ENCODE data around the gene RNASE13.
A peak's percentile ranks its signal among the peaks of the same experiment; 100 is the strongest.

The RNASE13 gene

DNA sequence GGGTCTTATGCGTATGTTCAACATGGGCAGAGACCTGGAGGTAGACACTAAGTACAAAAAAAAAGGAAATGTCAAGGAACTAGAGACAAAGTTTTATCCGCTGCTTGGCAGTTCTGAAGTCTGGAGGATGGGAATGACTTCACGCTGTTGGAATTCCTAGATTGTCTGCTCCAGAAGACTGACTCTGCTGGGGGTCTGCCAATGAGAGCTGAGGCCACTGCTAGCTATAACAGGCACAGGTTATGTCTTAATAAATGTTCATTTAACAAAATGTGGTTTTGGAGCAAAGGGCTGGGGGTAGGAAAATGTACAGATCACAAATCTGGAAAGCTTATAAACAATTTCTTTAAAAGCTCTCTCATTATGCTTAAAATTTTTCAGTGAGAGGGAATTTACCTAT, 28.9 kb upstream of the RNASE13 start:
- no peak for DNase-seq

DNA sequence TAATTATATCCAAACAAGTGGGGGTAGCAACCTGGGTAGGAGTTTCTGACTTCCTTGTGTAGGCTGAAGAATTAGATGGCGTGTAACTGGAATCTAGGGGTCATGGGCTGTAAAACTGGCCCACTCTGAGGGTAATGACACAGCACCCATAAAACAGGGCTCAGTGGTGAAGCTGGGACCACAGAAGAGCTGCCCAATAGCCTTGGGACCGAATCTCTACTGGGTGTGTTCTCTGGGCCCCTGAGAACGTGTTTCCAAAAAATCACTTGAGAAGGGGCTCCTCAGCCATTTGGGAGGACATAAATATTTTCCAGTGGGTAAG, 26.7 kb upstream of the RNASE13 start:
- no peak for DNase-seq

- DNase-seq = no peak
Measured at GRCh38 chr14:21060614-21061346, 26.2 kb upstream of the RNASE13 start.

DNA sequence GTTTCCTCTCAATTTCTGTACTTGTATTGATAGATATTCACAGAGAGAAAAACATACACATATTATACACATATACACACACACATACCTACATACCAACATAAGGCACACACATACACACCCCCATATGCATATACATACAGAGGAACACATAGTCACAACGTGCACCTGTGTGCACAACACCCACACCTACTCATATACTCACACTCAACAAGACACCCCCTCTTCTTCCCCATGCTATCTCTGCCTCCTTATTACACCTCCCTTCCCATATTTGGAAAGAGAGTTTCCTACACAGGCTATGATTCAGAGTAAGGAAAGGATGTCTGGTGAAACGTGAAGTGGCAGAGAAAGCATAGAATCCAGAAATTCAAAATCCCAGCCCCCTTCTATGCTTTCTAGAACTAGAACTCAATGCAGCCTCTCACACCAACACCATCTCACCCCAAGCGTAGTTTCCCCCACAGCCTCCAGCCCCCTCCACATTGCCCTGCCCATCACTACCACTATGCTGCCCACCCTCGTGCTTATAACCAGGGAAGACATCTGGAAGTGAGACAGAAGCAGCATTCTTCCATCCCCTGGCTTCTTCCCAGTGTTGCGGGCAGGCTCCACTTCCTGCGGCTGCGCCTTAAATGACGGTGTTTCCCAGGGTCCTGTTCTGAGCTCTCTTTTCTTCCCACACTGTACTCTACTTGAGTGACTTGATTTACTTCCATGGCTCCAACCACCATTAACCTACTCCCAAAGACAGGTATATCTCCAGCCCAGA, 25.4 kb upstream of the RNASE13 start:
- no peak for DNase-seq

DNA sequence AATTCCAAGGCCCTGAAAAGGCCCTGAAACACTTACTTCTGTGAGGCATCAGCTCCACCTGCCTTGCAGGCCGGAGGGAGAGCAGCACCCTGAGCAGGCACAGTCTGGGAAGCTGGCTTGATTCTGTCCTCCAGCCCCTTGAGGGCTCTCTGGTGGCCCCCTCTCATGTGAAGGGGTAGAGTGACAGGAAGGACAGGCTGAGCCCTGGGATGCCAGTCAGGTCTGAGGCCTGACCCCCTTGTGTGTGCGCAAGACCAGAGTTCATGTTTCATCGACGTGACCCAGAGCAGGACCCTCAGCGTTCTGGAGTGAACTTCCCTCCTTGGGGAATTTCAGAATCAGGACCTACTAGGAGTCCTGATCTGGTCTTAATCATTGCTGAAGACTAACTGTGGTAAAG, 24.3 kb upstream of the RNASE13 start:
- DNase-seq = no peak

DNA sequence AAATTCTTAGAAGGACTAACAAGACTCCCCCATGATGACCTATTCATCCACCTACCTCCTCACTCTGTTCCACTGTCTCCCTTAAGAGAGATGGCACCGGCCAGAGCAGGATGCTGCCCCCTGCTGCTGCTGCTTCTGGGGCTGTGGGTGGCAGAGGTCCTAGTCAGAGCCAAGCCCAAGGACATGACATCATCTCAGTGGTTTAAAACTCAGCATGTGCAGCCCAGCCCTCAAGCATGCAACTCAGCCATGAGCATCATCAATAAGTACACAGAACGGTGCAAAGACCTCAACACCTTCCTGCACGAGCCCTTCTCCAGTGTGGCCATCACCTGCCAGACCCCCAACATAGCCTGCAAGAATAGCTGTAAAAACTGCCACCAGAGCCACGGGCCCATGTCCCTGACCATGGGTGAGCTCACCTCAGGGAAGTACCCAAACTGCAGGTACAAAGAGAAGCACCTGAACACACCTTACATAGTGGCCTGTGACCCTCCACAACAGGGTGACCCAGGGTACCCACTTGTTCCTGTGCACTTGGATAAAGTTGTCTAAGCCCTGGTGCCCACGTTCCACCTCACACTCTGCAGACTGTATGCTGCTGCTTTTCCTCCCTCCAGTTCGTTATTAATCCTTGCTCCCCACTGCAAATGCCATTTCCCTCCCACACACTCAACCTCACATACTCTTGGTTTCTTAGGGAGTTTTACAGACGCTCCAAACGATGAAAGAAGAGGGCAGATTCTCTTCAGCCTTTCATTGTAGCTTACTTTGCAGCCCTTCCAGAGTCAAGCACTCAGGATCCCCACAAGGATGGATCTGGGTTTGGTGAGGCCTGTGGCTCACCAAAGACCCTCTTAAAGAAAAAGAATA, 23.4 kb upstream of the RNASE13 start, which contains the start of gene RNASE8:
TSS of gene RNASE8 (plus strand) at position 20 of the 873 bp plus-strand sequence. CDS start at position 91, 71 bp downstream.
- no peak for DNase-seq

- no peak for DNase-seq
Measured at GRCh38 chr14:21056520-21057163, 22.0 kb upstream of the RNASE13 start.

- no peak for DNase-seq
Measured at GRCh38 chr14:21055432-21056117, 21.0 kb upstream of the RNASE13 start.

- DNase-seq = no peak
Measured at GRCh38 chr14:21054768-21055145, 20.1 kb upstream of the RNASE13 start.

DNA sequence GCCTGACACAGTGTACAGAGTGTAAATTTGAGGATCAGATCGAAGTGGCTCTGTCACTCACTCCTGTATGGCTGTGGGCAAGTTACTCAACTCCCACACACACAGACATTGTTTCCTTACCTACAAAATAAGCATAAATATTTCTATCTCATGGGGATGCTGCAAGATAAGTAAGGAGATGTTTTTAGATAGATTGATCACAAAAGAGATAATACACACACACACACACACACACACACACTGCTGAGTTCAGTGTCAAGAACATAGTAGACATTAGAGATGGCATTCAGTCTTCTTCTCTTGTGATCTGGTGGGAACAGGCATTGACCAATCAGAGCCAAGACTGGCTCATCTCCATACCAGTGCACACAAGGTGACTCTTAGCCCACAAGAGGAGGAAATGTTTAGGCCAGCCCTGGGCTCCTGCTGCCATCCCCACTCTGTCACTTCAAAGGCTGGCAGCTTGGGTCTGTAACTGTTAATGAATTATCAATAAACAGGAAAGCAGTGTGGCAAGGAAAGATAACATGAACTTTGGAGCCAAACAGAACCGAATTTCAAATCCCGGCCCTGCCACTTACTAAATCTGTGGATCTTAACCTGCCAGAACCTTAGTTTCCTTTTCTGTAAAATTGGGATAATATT, 19.6 kb upstream of the RNASE13 start:
- no peak for DNase-seq

DNA sequence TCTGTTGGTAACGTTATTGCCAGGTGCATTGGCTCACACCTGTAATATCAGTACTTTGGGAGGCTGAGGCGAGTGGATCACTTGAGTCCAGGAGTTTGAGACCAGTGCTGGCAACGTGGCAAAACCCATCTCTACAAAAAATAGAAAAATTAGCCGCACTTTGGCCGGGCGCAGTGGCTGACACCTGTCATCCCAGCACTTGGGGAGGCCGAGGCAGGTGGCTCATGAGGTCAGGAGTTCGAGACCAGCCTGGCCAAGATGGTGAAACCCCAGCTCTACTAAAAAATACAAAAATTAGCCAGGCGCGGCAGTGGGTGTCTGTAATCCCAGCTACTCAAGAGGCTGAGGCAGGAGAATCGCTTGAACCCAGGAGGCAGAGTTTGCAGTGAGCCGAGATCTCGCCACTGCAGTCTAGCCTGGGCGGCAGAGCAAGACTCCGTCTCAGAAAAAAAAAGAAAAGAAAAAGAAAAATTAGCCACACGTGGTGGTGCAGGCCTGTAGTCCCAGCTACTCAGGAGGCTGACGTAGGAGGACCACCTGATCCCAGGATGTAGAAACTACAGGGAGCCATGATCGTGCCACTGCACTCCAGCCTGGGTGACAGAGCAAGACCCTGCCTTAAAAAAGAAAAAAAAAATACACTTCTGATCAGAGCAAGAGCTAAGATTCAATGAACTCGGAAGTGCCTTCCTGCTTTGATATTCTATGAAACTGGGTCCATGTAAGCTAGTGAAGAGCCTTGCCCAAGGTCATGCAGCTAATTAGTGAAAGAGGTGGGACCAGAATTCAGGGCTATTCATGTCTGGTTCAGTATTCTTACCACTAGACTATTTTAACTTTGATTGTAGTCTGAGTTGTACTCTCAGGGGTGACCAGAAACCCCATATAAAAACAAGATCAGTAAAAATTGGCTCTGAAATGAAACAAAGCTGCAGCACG, 18.8 kb upstream of the RNASE13 start:
- no peak for DNase-seq

DNA sequence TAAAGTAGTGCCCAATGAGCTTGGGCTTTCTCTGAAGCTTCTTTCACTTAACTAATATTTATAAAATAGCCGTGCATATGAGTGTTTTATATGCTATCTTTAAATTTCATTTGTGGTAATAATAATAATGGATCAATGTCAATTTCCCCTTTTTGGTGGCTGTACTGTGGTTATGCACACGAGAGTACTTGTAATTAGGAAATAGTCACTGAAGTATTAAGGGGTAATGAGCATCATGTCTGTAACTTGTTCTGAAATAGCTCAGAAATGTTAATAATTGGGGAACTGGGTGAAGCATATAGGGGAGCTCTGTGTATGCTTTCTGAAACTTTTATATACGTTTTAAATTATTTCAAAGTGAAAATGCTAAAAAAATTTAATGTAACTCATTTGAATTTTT, 16.0 kb upstream of the RNASE13 start:
- no peak for DNase-seq

DNA sequence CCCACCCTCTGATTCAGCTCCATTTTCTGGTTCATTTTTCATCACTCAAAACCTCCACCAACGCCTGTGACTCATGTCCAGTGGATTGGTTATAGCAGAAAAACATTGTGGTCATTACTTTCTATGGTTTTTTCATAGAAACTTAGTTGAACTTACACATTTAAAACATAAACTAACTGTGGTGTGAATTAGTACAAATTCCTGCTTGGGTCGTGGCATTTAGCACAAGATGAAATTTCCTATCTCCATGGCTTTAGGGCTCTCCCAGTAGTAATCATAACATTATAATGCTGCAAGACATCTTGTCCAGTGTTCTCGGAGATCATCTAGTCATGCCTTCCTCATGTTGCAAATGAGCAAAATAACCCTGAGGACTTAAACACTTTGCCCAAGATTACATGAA, 14.7 kb upstream of the RNASE13 start:
- no peak for DNase-seq

GRCh38 chr14:21048638-21049037, 14.0 kb upstream of the RNASE13 start:
- no peak for DNase-seq

- DNase-seq = no peak
Measured at GRCh38 chr14:21047378-21047781, 12.8 kb upstream of the RNASE13 start.

- DNase-seq = peak; percentile 21
Measured at GRCh38 chr14:21043974-21044618, 9.5 kb upstream of the RNASE13 start.

- DNase-seq = no peak
Measured at GRCh38 chr14:21043387-21043973, 8.9 kb upstream of the RNASE13 start.

- DNase-seq = no peak
Measured at GRCh38 chr14:21042918-21043317, 8.3 kb upstream of the RNASE13 start.

DNA sequence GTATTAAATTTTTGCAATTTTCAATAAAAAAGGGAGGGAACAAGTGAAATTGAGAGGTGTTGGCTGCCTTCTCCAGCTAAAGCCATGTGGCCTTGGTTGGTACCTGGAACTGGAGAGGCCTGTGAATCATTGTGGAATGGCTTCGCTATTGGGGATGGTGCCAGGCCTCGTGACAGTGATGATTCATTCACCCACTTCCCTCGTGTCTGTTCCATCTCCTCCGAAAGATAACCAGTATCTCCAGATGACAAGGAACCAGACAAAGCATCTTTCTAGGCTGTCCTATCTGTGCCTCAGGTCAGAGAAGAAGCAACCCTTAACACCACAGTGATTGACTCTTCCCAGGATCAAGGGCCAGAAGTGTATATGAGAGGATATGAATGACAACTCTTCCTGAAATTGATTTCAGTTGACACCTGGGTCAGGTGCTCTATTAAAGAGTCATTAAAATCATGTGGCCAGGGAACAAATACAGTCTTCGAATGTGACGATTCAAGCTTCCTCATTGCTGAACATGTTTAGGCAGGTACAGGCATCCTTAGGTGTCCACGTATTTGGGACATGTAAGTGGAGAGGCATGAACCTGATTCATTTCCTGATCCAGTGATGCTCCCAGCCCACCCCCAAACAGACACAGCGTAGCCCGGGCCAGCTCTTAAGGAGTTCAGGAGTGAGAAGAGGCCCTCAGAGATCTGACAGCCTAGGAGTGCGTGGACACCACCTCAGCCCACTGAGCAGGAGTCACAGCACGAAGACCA, 7.2 kb upstream of the RNASE13 start, which contains the start of gene RNASE7:
TSS of gene RNASE7 (plus strand) at position 687 of the 758 bp plus-strand sequence. CDS start 631 bp downstream, outside the sequence.
- no peak for DNase-seq
